ENCODE data around the gene CNTN4.

DNA sequence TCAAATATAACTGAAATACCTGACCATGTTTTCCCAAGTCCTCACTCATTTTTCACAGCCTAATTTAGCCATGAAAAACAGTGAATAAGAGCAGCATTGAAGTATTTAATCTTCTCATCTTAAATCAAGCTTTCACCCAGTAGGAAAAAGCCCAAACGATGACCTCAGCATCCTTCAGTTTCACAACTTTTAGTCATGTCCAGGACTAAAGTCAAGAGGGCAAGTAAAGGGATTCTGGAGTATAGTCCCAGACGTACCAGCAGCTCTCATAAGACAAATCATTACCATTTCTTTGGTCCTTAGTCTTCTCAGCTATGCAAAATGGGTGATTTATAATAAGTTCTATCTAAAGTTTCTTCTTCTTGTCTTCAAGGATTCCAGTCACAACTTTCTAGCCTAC is 774.2 kb downstream of the CNTN4 start:
- TF ChIP-seq, protein P1, sequence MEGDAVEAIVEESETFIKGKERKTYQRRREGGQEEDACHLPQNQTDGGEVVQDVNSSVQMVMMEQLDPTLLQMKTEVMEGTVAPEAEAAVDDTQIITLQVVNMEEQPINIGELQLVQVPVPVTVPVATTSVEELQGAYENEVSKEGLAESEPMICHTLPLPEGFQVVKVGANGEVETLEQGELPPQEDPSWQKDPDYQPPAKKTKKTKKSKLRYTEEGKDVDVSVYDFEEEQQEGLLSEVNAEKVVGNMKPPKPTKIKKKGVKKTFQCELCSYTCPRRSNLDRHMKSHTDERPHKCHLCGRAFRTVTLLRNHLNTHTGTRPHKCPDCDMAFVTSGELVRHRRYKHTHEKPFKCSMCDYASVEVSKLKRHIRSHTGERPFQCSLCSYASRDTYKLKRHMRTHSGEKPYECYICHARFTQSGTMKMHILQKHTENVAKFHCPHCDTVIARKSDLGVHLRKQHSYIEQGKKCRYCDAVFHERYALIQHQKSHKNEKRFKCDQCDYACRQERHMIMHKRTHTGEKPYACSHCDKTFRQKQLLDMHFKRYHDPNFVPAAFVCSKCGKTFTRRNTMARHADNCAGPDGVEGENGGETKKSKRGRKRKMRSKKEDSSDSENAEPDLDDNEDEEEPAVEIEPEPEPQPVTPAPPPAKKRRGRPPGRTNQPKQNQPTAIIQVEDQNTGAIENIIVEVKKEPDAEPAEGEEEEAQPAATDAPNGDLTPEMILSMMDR (conservative IDR thresholded peaks at IDR 0.05; ENCODE audit: low read depth, low read length) = no peak
- TF ChIP-seq EZH2 (IDR thresholded peaks at IDR 0.05; ENCODE audit: borderline replicate concordance, low read depth, low read length, poor library complexity, severe bottlenecking) = no peak

All from A673 (cell line).